ENCODE data around the gene USP40.

DNA sequence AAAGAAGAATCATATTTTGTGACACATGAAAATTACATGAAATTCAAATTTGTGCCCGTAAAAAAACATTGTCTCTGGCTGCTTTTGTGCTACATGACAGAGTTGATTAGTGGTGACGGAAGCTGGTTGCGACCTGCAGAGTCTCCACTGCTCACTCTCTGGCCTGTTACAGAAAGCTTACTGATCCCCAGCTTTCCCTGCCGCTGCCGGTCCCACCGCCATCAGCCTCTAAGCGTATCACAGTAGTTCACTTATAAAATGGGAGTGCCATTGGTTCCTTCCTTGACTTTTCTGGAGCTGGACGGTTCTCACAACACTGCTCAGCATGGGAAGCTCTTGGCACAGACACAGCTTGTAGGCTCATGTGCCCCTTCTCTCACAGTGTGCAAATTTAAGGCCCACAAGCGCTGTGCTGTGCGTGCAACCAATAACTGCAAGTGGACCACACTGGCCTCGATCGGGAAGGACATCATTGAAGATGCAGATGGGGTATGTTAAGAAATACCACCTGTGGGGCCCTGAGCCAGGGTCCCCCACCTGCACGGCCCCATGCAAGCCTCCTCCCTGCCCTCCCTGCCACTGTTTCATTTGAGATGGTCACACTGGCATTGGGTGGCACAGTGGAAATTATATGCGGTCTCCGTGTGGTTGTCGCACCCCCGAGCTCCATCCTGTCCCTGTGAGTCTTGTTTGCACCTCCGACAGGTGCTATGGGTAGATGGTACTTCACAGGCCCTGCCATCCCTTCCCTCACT, 131.0 kb downstream of the USP40 start:
- TF ChIP-seq POLR2A (IDR thresholded peaks at IDR 0.05) (no peak), EP300 (IDR thresholded peaks at IDR 0.05) (no peak)
- TF ChIP-seq, protein P1, sequence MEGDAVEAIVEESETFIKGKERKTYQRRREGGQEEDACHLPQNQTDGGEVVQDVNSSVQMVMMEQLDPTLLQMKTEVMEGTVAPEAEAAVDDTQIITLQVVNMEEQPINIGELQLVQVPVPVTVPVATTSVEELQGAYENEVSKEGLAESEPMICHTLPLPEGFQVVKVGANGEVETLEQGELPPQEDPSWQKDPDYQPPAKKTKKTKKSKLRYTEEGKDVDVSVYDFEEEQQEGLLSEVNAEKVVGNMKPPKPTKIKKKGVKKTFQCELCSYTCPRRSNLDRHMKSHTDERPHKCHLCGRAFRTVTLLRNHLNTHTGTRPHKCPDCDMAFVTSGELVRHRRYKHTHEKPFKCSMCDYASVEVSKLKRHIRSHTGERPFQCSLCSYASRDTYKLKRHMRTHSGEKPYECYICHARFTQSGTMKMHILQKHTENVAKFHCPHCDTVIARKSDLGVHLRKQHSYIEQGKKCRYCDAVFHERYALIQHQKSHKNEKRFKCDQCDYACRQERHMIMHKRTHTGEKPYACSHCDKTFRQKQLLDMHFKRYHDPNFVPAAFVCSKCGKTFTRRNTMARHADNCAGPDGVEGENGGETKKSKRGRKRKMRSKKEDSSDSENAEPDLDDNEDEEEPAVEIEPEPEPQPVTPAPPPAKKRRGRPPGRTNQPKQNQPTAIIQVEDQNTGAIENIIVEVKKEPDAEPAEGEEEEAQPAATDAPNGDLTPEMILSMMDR (IDR thresholded peaks at IDR 0.05) = no peak
